Ascending aorta (tissue), 2 donors: Measurements from ENCODE around the gene GABBR2. TPM values are rescaled to one million over a fixed set of nuclear protein-coding genes. Genes with fewer than 3 reads are reported as not detected.
A peak's percentile ranks its signal among the peaks of the same experiment; 100 is the strongest.

ENCODE experiments used
- DNase-seq, 2 donors: peaks; one replicate each; pipeline ENCODE4 v3.0.0-alpha.2; 2019; ENCODE audit warnings: low spot score in 2 of 2
- H3K27ac ChIP-seq, 2 donors: fragments of 200-600 bp; sonication (generic); one replicate each; pipeline ENCODE4 v1.5.1; 2016 to 2017; ENCODE audit warnings: mild to moderate bottlenecking in 1 of 2
- H3K27me3 ChIP-seq: fragments of 200-600 bp; sonication (generic); one replicate; pipeline ENCODE4 v1.5.1; 2017
- H3K36me3 ChIP-seq, 2 donors: fragments of 200-600 bp; sonication (generic); one replicate each; pipeline ENCODE4 v1.5.1; 2016
- H3K4me1 ChIP-seq, 2 donors: fragments of 200-600 bp; sonication (generic); one replicate each; pipeline ENCODE4 v1.5.1; 2016 to 2017; ENCODE audit warnings: mild to moderate bottlenecking in 1 of 2
- H3K4me3 ChIP-seq, 2 donors: fragments of 200-600 bp; sonication (generic); one replicate each; pipeline ENCODE4 v1.5.1; 2016 to 2017; ENCODE audit warnings: mild to moderate bottlenecking in 1 of 2
- H3K9me3 ChIP-seq, 2 donors: fragments of 200-600 bp; sonication (generic); one replicate each; pipeline ENCODE4 v1.5.1; 2016
- CTCF ChIP-seq, 3 experiments: fragments of 200-600 bp in 2 of 3; fragments of 450-650 bp in 1 of 3; sonication (generic) in 2 of 3; IDR thresholded peaks; one replicate each; pipeline ENCODE4 v1.5.1; 2016 to 2019; ENCODE audit warnings: antibody characterized with exemption in 3 of 3, mild to moderate bottlenecking in 1 of 3, moderate library complexity in 1 of 3
- intact Hi-C: fragments of 100-400 bp; cut with DNase I; formaldehyde crosslinking; loops from one replicate; pipeline ENCODE4 v1.15.1; 2023
- total RNA-seq: library from RNA; depleted of rRNA; stranded (reverse); fragments of >200 nt; gene quantifications from one replicate; pipeline ENCODE4 v1.1.0, GENCODE V29; 2016

The GABBR2 gene
- total RNA-seq, 1 donor from 2014 or later = not detected

GRCh38 chr9:98605116-98605515 is 103.6 kb downstream of the GABBR2 start:
- peak in 1 of 2 donors; percentile 35 for DNase-seq
- H3K4me1 ChIP-seq = no peaks in the 10 kb centered on the region
- TF ChIP-seq CTCF (IDR thresholded peaks at IDR 0.05) = no peak
- intact Hi-C loops = no loop called here
- no peak overlapping the region for H3K27ac ChIP-seq
- H3K4me3 ChIP-seq = no peak overlapping the region
- no peaks in the 10 kb centered on the region for H3K27me3 ChIP-seq
- H3K36me3 ChIP-seq = no peaks in the 10 kb centered on the region
- no peaks in the 10 kb centered on the region for H3K9me3 ChIP-seq

GRCh38 chr9:98603821-98604383 is 104.8 kb downstream of the GABBR2 start:
- H3K9me3 ChIP-seq = no peaks in the 10 kb centered on the region
- no peaks in the 10 kb centered on the region for H3K36me3 ChIP-seq
- H3K27ac ChIP-seq = no peak overlapping the region
- no peak overlapping the region for H3K4me3 ChIP-seq
- H3K4me1 ChIP-seq = no peaks in the 10 kb centered on the region
- peak in 1 of 2 donors; percentile 34 for DNase-seq
- no peaks in the 10 kb centered on the region for H3K27me3 ChIP-seq
- no peak for TF ChIP-seq CTCF (IDR thresholded peaks at IDR 0.05)
- intact Hi-C loops = no loop called here

GRCh38 chr9:98602839-98603500 is 105.8 kb downstream of the GABBR2 start:
- intact Hi-C loops = no loop called here
- no peak for TF ChIP-seq CTCF (IDR thresholded peaks at IDR 0.05)
- no peak overlapping the region for H3K27ac ChIP-seq

GRCh38 chr9:98600631-98601030 is 108.1 kb downstream of the GABBR2 start:
- intact Hi-C loops = no loop called here
- peak in 1 of 2 donors; percentile 19 for DNase-seq
- H3K27me3 ChIP-seq = no peaks in the 10 kb centered on the region
- no peak overlapping the region for H3K27ac ChIP-seq
- TF ChIP-seq CTCF (IDR thresholded peaks at IDR 0.05) = no peak
- H3K36me3 ChIP-seq = no peaks in the 10 kb centered on the region
- H3K9me3 ChIP-seq = no peaks in the 10 kb centered on the region
- no peaks in the 10 kb centered on the region for H3K4me1 ChIP-seq
- no peak overlapping the region for H3K4me3 ChIP-seq

More at GRCh38 chr9:98602839-98603500, 105.8 kb downstream of the GABBR2 start:
- Histone ChIP-seq H3K27me3 (no peaks in the 10 kb centered on the region), H3K36me3 (no peaks in the 10 kb centered on the region), H3K9me3 (no peaks in the 10 kb centered on the region), H3K4me3 (no peak overlapping the region), H3K4me1 (no peaks in the 10 kb centered on the region)
- DNase-seq = peak in 1 of 2 donors; percentile 35

- no peak for TF ChIP-seq CTCF (IDR thresholded peaks at IDR 0.05)
- H3K4me3 ChIP-seq = no peak overlapping the region
- no peak overlapping the region for H3K27ac ChIP-seq
- H3K9me3 ChIP-seq = no peaks in the 10 kb centered on the region
- no peaks in the 10 kb centered on the region for H3K36me3 ChIP-seq
- peak in 1 of 2 donors; percentile 22 for DNase-seq
- no peaks in the 10 kb centered on the region for H3K27me3 ChIP-seq
- no peaks in the 10 kb centered on the region for H3K4me1 ChIP-seq
- intact Hi-C loops = no loop called here
These were observed 109.0 kb downstream of the GABBR2 start for GRCh38 chr9:98599566-98600216.
